DND-41 (cell line): ENCODE measurements around the gene TTC12.

Source experiments
- EZH2 ChIP-seq: IDR thresholded peaks from 3 replicates; pipeline ENCODE4 v1.6.1; 2012; ENCODE audit warnings: borderline replicate concordance, low read depth, mild to moderate bottlenecking, moderate library complexity, low read length, inconsistent platforms; ENCODE audit not compliant: severe bottlenecking
- TF ChIP-seq, protein P1 (sequence below): IDR thresholded peaks from 2 replicates; pipeline ENCODE4 v1.5.1; 2012; ENCODE audit warnings: borderline replicate concordance, low read length, moderate library complexity, mild to moderate bottlenecking; ENCODE audit not compliant: poor library complexity, severe bottlenecking; ENCODE audit errors: extremely low read depth

GRCh38 chr11:113387605-113388211, 73.3 kb downstream of the TTC12 start, which contains the start of gene ANKK1:
- TF ChIP-seq, protein P1, sequence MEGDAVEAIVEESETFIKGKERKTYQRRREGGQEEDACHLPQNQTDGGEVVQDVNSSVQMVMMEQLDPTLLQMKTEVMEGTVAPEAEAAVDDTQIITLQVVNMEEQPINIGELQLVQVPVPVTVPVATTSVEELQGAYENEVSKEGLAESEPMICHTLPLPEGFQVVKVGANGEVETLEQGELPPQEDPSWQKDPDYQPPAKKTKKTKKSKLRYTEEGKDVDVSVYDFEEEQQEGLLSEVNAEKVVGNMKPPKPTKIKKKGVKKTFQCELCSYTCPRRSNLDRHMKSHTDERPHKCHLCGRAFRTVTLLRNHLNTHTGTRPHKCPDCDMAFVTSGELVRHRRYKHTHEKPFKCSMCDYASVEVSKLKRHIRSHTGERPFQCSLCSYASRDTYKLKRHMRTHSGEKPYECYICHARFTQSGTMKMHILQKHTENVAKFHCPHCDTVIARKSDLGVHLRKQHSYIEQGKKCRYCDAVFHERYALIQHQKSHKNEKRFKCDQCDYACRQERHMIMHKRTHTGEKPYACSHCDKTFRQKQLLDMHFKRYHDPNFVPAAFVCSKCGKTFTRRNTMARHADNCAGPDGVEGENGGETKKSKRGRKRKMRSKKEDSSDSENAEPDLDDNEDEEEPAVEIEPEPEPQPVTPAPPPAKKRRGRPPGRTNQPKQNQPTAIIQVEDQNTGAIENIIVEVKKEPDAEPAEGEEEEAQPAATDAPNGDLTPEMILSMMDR, result no peak
- no peak for TF ChIP-seq EZH2
